HEK293 (cell line): ENCODE data around the gene ARSB.

ENCODE experiments used
- CTCF ChIA-PET: fragments of 350-600 bp; formaldehyde crosslinking; extraction: SDS; loops from one replicate; lab custom pipeline; 2021; ENCODE audit warnings: antibody characterized with exemption; lab: Yijun Ruan, JAX
- POLR2A ChIA-PET: fragments of 300-600 bp; formaldehyde crosslinking; extraction: SDS; loops from one replicate; lab custom pipeline; 2020; ENCODE audit warnings: antibody characterized with exemption, inconsistent platforms; lab: Yijun Ruan, JAX
- H3K27ac ChIP-seq: fragments of 200-500 bp; sonication (Bioruptor generic); 2 replicates; pipeline ENCODE4 v1.5.1; 2014; ENCODE audit warnings: low read depth, low read length, control low read depth, inconsistent platforms; ENCODE audit errors: extremely low read depth
- H3K36me3 ChIP-seq, 2 experiments: fragments of 200-500 bp in 1 of 2; sonication (Bioruptor generic) in 1 of 2; 1 replicate in 1 of 2; 2 replicates in 1 of 2; pipeline ENCODE4 v1.5.1; 2014 to 2017; ENCODE audit warnings: inconsistent platforms in 2 of 2, low read length in 2 of 2; ENCODE audit not compliant: control insufficient read depth in 2 of 2, insufficient read depth in 1 of 2
- H3K4me1 ChIP-seq: fragments of 200-500 bp; sonication (Bioruptor generic); 2 replicates; pipeline ENCODE4 v1.5.1; 2014; ENCODE audit warnings: mild to moderate bottlenecking, low read length, inconsistent platforms; ENCODE audit not compliant: control insufficient read depth, insufficient read depth
- H3K4me3 ChIP-seq: 2 replicates; pipeline ENCODE4 v1.5.1; 2011; ENCODE audit warnings: low read depth, mild to moderate bottlenecking, control low read depth, low read length, moderate library complexity
- H3K9me3 ChIP-seq: fragments of 200-500 bp; sonication (Bioruptor generic); 2 replicates; pipeline ENCODE4 v1.5.1; 2014; ENCODE audit warnings: low read depth, low read length, inconsistent platforms; ENCODE audit not compliant: control insufficient read depth, insufficient read depth
- ATF2 ChIP-seq: fragments of 450-650 bp; formaldehyde crosslinking; IDR thresholded peaks from 2 replicates; pipeline ENCODE4 v1.5.1; 2016; ENCODE audit warnings: missing biosample characterization, missing genetic modification characterization, low read depth
- GFI1B ChIP-seq: fragments of 450-650 bp; formaldehyde crosslinking; IDR thresholded peaks from 2 replicates; pipeline ENCODE4 v1.5.1; 2016; ENCODE audit warnings: missing biosample characterization, missing genetic modification characterization
- GLIS2 ChIP-seq: fragments of 450-650 bp; formaldehyde crosslinking; IDR thresholded peaks from 2 replicates; pipeline ENCODE4 v1.5.1; 2016; ENCODE audit warnings: missing biosample characterization, missing genetic modification characterization
- IKZF3 ChIP-seq: fragments of 450-650 bp; IDR thresholded peaks from 2 replicates; pipeline ENCODE4 v1.5.0; 2018; ENCODE audit warnings: missing biosample characterization, mild to moderate bottlenecking, missing genetic modification characterization, moderate library complexity
- PATZ1 ChIP-seq: fragments of 450-650 bp; formaldehyde crosslinking; IDR thresholded peaks from 2 replicates; pipeline ENCODE4 v1.5.1; 2016; ENCODE audit warnings: missing biosample characterization, missing genetic modification characterization
- ZNF148 ChIP-seq: fragments of 450-650 bp; formaldehyde crosslinking; IDR thresholded peaks from 2 replicates; pipeline ENCODE4 v1.5.0; 2017; ENCODE audit warnings: missing biosample characterization, missing genetic modification characterization, borderline replicate concordance
- ZNF266 ChIP-seq: fragments of 450-650 bp; formaldehyde crosslinking; IDR thresholded peaks from 2 replicates; pipeline ENCODE4 v1.5.1; 2016; ENCODE audit warnings: missing biosample characterization, missing genetic modification characterization, low read depth
- ZNF341 ChIP-seq: fragments of 450-650 bp; formaldehyde crosslinking; IDR thresholded peaks from 2 replicates; pipeline ENCODE4; 2016; ENCODE audit warnings: low read depth, missing biosample characterization, missing genetic modification characterization
- ZNF423 ChIP-seq: fragments of 450-650 bp; formaldehyde crosslinking; IDR thresholded peaks from 2 replicates; pipeline ENCODE4 v1.5.1; 2016; ENCODE audit warnings: missing biosample characterization, missing genetic modification characterization
- ZNF426 ChIP-seq: fragments of 450-650 bp; formaldehyde crosslinking; IDR thresholded peaks from 2 replicates; pipeline ENCODE4 v1.5.1; 2017; ENCODE audit warnings: missing biosample characterization, missing genetic modification characterization, mild to moderate bottlenecking, inconsistent platforms, moderate library complexity
- ZNF639 ChIP-seq: fragments of 450-650 bp; formaldehyde crosslinking; IDR thresholded peaks from 2 replicates; pipeline ENCODE4 v1.5.1; 2016; ENCODE audit warnings: missing biosample characterization, missing genetic modification characterization
- ZNF654 ChIP-seq: fragments of 450-650 bp; formaldehyde crosslinking; IDR thresholded peaks from 2 replicates; pipeline ENCODE4 v1.5.1; 2016; ENCODE audit warnings: low read depth, missing biosample characterization, missing genetic modification characterization
- ZNF660 ChIP-seq: fragments of 450-650 bp; IDR thresholded peaks from 2 replicates; pipeline ENCODE4 v1.5.1; 2018; ENCODE audit warnings: missing biosample characterization, mild to moderate bottlenecking, missing genetic modification characterization
- ZNF670 ChIP-seq: fragments of 450-650 bp; formaldehyde crosslinking; IDR thresholded peaks from 2 replicates; pipeline ENCODE4 v1.5.1; 2016; ENCODE audit warnings: missing biosample characterization, missing genetic modification characterization, low read depth
- ZNF777 ChIP-seq: fragments of 450-650 bp; formaldehyde crosslinking; IDR thresholded peaks from 2 replicates; pipeline ENCODE4 v1.5.1; 2017; ENCODE audit warnings: missing biosample characterization, missing genetic modification characterization, borderline replicate concordance
- ZNF791 ChIP-seq: fragments of 450-650 bp; formaldehyde crosslinking; IDR thresholded peaks from 2 replicates; pipeline ENCODE4 v1.5.1; 2016; ENCODE audit warnings: missing biosample characterization, missing genetic modification characterization
- ZNF830 ChIP-seq: fragments of 450-650 bp; IDR thresholded peaks from 2 replicates; pipeline ENCODE4 v1.5.0; 2018; ENCODE audit warnings: missing biosample characterization, missing genetic modification characterization, low read depth, mild to moderate bottlenecking, moderate library complexity
- ZSCAN4 ChIP-seq: fragments of 450-650 bp; formaldehyde crosslinking; IDR thresholded peaks from 2 replicates; pipeline ENCODE4 v1.5.1; 2017; ENCODE audit warnings: missing biosample characterization, missing genetic modification characterization
- ZSCAN5A ChIP-seq: fragments of 450-650 bp; formaldehyde crosslinking; IDR thresholded peaks from 2 replicates; pipeline ENCODE4 v1.5.1; 2016; ENCODE audit warnings: missing biosample characterization, missing genetic modification characterization

ARSB gene

GRCh38 chr5:79032782-79033181 is 47.7 kb upstream of the ARSB start (continued):
- TF ChIP-seq ZNF660 (tag by site-specific recombination) = no peak
- TF ChIP-seq ZNF639 = no peak
- TF ChIP-seq ZNF148 (tag by site-specific recombination) = no peak
- no peak for TF ChIP-seq ZNF341
- TF ChIP-seq PATZ1 (tag by site-specific recombination) = no peak

GRCh38 chr5:79032031-79032695 is 47.1 kb upstream of the ARSB start:
- POLR2A ChIA-PET = no interaction called here
- Histone ChIP-seq H3K27ac (no peak overlapping the region), H3K4me3 (no peak overlapping the region), H3K9me3 (no peaks in the 10 kb centered on the region), H3K36me3 (no peaks in the 10 kb centered on the region), H3K4me1 (no peaks in the 10 kb centered on the region)
- CTCF ChIA-PET = no interaction called here
- TF ChIP-seq ZNF777 (tag by site-specific recombination) = no peak
- TF ChIP-seq ZNF830 (tag by site-specific recombination) = no peak
- TF ChIP-seq GFI1B (tag by site-specific recombination) = no peak
- no peak for TF ChIP-seq ZNF639
- no peak for TF ChIP-seq ZNF266 (tag by site-specific recombination)
- TF ChIP-seq GLIS2 (tag by site-specific recombination) = no peak
- TF ChIP-seq IKZF3 = no peak
- no peak for TF ChIP-seq ZNF791 (tag by site-specific recombination)
- no peak for TF ChIP-seq ZSCAN4 (tag by site-specific recombination)
- no peak for TF ChIP-seq ZNF654 (tag by site-specific recombination)
- TF ChIP-seq ZNF426 = no peak
- no peak for TF ChIP-seq ATF2 (tag by site-specific recombination)
- TF ChIP-seq ZSCAN5A (tag by site-specific recombination) = no peak
- TF ChIP-seq ZNF423 = no peak
- TF ChIP-seq ZNF670 = no peak
